MCF 10A (cell line): ENCODE results near the gene MT1M. TPM values are rescaled to one million over a fixed set of nuclear protein-coding genes. Genes with fewer than 3 reads are reported as not detected.

Experiments
- BruUV-seq: library from RNA; stranded (reverse); fragments of 400-500 nt; replicated peaks from 2 replicates; lab custom pipeline; 2021; lab: Mats Ljungman, UMichigan
- CTCF ChIA-PET: fragments of 300-600 bp; sonication (Branson Sonifier 250); formaldehyde crosslinking; extraction: SDS; loops from one replicate; lab custom pipeline; 2021; ENCODE audit warnings: antibody characterized with exemption, inconsistent platforms; lab: Yijun Ruan, JAX
- POLR2A ChIA-PET: fragments of 300-600, 350-650 bp; sonication (Branson Sonifier 250); formaldehyde crosslinking; extraction: SDS; loops from one replicate; lab custom pipeline; 2020; ENCODE audit warnings: antibody characterized with exemption, inconsistent platforms; lab: Yijun Ruan, JAX
- DNase-seq: peaks from one replicate; pipeline ENCODE4 v3.0.0-alpha.2; 2018; ENCODE audit not compliant: unreplicated experiment
- H3K27ac Mint-ChIP-seq: one replicate; pipeline ENCODE4 v1.8.0; 2022; ENCODE audit warnings: mild to moderate bottlenecking, low read depth, mixed read lengths; ENCODE audit not compliant: unreplicated experiment
- H3K27me3 Mint-ChIP-seq: one replicate; pipeline ENCODE4 v1.8.0; 2022; ENCODE audit warnings: mixed read lengths; ENCODE audit not compliant: insufficient read depth, unreplicated experiment
- H3K36me3 Mint-ChIP-seq: one replicate; pipeline ENCODE4 v1.8.0; 2022; ENCODE audit warnings: mild to moderate bottlenecking, moderate library complexity, mixed read lengths; ENCODE audit not compliant: insufficient read depth, unreplicated experiment
- H3K4me1 Mint-ChIP-seq: one replicate; pipeline ENCODE4 v1.8.0; 2022; ENCODE audit warnings: mixed read lengths; ENCODE audit not compliant: insufficient read depth, unreplicated experiment
- H3K4me3 Mint-ChIP-seq: one replicate; pipeline ENCODE4 v1.8.0; 2022; ENCODE audit warnings: mild to moderate bottlenecking, moderate library complexity, mixed read lengths; ENCODE audit not compliant: unreplicated experiment
- H3K9me3 Mint-ChIP-seq: one replicate; pipeline ENCODE4 v1.8.0; 2022; ENCODE audit warnings: mixed read lengths; ENCODE audit not compliant: unreplicated experiment
- CTCF ChIP-seq: fragments of 200-600 bp; IDR thresholded peaks from one replicate; pipeline ENCODE4 v1.8.0; 2022; ENCODE audit warnings: antibody characterized with exemption, mild to moderate bottlenecking; ENCODE audit not compliant: unreplicated experiment
- intact Hi-C: fragments of 100-400 bp; cut with micrococcal nuclease; formaldehyde crosslinking; loops from 2 replicates; pipeline ENCODE4 v1.14.1; 2022
- total RNA-seq: library from RNA; stranded (reverse); gene quantifications from 2 replicates; pipeline ENCODE4 v1.2.3, GENCODE V29; 2022

The MT1M gene
- total RNA-seq, 1 experiment from 2014 or later, result not detected

- H3K9me3 Mint-ChIP-seq, result peaks cover 9% of the 10 kb centered on the region
- no peaks in the 10 kb centered on the region for H3K27me3 Mint-ChIP-seq
- H3K27ac Mint-ChIP-seq, result no peak overlapping the region
- BruUV-seq, result no TSS peak
- DNase-seq, result no peak
- intact Hi-C loops, result no loop called here
- H3K36me3 Mint-ChIP-seq, result peaks cover 5% of the 10 kb centered on the region
- no peak for TF ChIP-seq CTCF
- H3K4me1 Mint-ChIP-seq, result no peaks in the 10 kb centered on the region
- no peak overlapping the region for H3K4me3 Mint-ChIP-seq
- CTCF ChIA-PET, result interaction anchor here (0.7 to 1.1 kb wide), 4 partner anchors 79 to 108 kb away, joined by 3 to 4 read pairs (median 4); no protein-coding TSS in a partner anchor
- POLR2A ChIA-PET, result no interaction called here
Observed at GRCh38 chr16:56593573-56594291, 38.7 kb upstream of the MT1M start.

- ChIA-PET POLR2A (no interaction called here), CTCF (interaction anchor here (0.9 to 1.1 kb wide), 3 partner anchors 80 to 108 kb away, joined by 3 to 4 read pairs (median 3); no protein-coding TSS in a partner anchor)
- H3K9me3 Mint-ChIP-seq, result peaks cover 9% of the 10 kb centered on the region
- no peak overlapping the region for H3K4me3 Mint-ChIP-seq
- H3K27me3 Mint-ChIP-seq, result no peaks in the 10 kb centered on the region
- intact Hi-C loops, result no loop called here
- H3K36me3 Mint-ChIP-seq, result peaks cover 5% of the 10 kb centered on the region
- DNase-seq, result no peak
- no peaks in the 10 kb centered on the region for H3K4me1 Mint-ChIP-seq
- no peak for TF ChIP-seq CTCF
- BruUV-seq, result no TSS peak
- H3K27ac Mint-ChIP-seq, result no peak overlapping the region
Observed at GRCh38 chr16:56594292-56594619, 38.2 kb upstream of the MT1M start.

GRCh38 chr16:56600398-56600999 is 32.0 kb upstream of the MT1M start:
- DNase-seq, result peak; percentile 81
- peaks cover 3% of the 10 kb centered on the region for H3K36me3 Mint-ChIP-seq
- no TSS peak for BruUV-seq
- ChIA-PET CTCF (interaction anchor here (0.5 to 7.2 kb wide), 33 partner anchors 8 to 268 kb away, joined by 3 to 105 read pairs (median 4); partner anchors contain the start of gene MT2A), POLR2A (interaction anchor here (0.6 to 1.8 kb wide), 9 partner anchors 10 to 656 kb away, joined by 3 to 8 read pairs (median 4); partner anchors contain the start of gene MT1E)
- no peaks in the 10 kb centered on the region for H3K27me3 Mint-ChIP-seq
- no peak overlapping the region for H3K27ac Mint-ChIP-seq
- TF ChIP-seq CTCF, result peak; percentile 71
- H3K9me3 Mint-ChIP-seq, result peaks cover 9% of the 10 kb centered on the region
- H3K4me1 Mint-ChIP-seq, result peaks cover 14% of the 10 kb centered on the region
- no peak overlapping the region for H3K4me3 Mint-ChIP-seq
- intact Hi-C loops, result loop anchor here (1.0 kb wide), 3 partner anchors 23 to 102 kb away; no protein-coding TSS in a partner anchor

- Mint-ChIP-seq H3K27me3 (no peaks in the 10 kb centered on the region), H3K4me1 (peaks cover 22% of the 10 kb centered on the region), H3K27ac (no peak overlapping the region), H3K36me3 (no peaks in the 10 kb centered on the region), H3K4me3 (no peak overlapping the region), H3K9me3 (peaks cover 9% of the 10 kb centered on the region)
- CTCF ChIA-PET, result interaction anchor here (0.5 to 7.2 kb wide), 24 partner anchors 10 to 269 kb away, joined by 3 to 105 read pairs (median 6); partner anchors contain the start of gene BBS2
- no peak for TF ChIP-seq CTCF
- intact Hi-C loops, result no loop called here
- POLR2A ChIA-PET, result interaction anchor here (0.6 to 1.8 kb wide), 9 partner anchors 9 to 150 kb away, joined by 3 to 8 read pairs (median 4); partner anchors contain the start of genes MT1E, NUDT21 and OGFOD1
- no TSS peak for BruUV-seq
- no peak for DNase-seq
Observed at GRCh38 chr16:56601325-56601724, 31.1 kb upstream of the MT1M start.
